GM12874 (cell line): ENCODE data around the gene MFAP2.

Experiments
- CTCF ChIP-seq: IDR thresholded peaks from 2 replicates; pipeline ENCODE4 v1.5.1; 2011; ENCODE audit warnings: low read depth, mild to moderate bottlenecking, control low read depth, low read length, moderate library complexity; ENCODE audit not compliant: insufficient read depth

MFAP2 gene

GRCh38 chr1:16971341-16972188, 8.9 kb downstream of the MFAP2 start:
- no peak for TF ChIP-seq CTCF

- no peak for TF ChIP-seq CTCF
Observed at GRCh38 chr1:16970132-16970910, 10.1 kb downstream of the MFAP2 start.

- no peak for TF ChIP-seq CTCF
Observed at GRCh38 chr1:16969651-16970050, 10.8 kb downstream of the MFAP2 start.

GRCh38 chr1:16969057-16969611, 11.3 kb downstream of the MFAP2 start:
- no peak for TF ChIP-seq CTCF

- TF ChIP-seq CTCF: no peak
Observed at GRCh38 chr1:16968372-16968771, 12.0 kb downstream of the MFAP2 start.

- TF ChIP-seq CTCF: no peak
Observed at GRCh38 chr1:16967962-16968361, 12.5 kb downstream of the MFAP2 start.

GRCh38 chr1:16967095-16967575, 13.3 kb downstream of the MFAP2 start:
- no peak for TF ChIP-seq CTCF
